Right lobe of liver (tissue), 4 donors: ENCODE measurements around the gene LASP1.

ENCODE experiments used
- CTCF ChIP-seq, 4 donors: fragments of 200-600 bp in 3 of 4; fragments of 450-650 bp in 1 of 4; IDR thresholded peaks; one replicate each; pipeline versions ENCODE4 v1.5.1 to v1.8.0; 2016 to 2022; ENCODE audit warnings: antibody characterized with exemption in 4 of 4, mild to moderate bottlenecking in 2 of 4
- POLR2A ChIP-seq: fragments of 450-650 bp; IDR thresholded peaks from one replicate; pipeline ENCODE4 v1.6.1; 2017; ENCODE audit warnings: antibody characterized with exemption, mild to moderate bottlenecking
- donor health status: DM: no; HTN: no; CAD: no.
- donor health status: DM: no; HTN: no; CAD: no.
- donor health status: DM: no; HTN: yes; CAD: no.

- peak in 1 of 4 donors; percentile 11 for TF ChIP-seq CTCF (IDR thresholded peaks at IDR 0.05)
- no peak for TF ChIP-seq POLR2A
Observed at GRCh38 chr17:38864636-38865398, 5.0 kb upstream of the LASP1 start.
